DMS153 treated with DMSO at 0.1 percent for 48 hours (cell line): ENCODE results near the gene MAMDC2.

Source experiments
- DNase-seq: peaks from one replicate; lab custom pipeline; 2025; ENCODE audit not compliant: unreplicated experiment; lab: John Stamatoyannopoulos, UW

The MAMDC2 gene

DNA sequence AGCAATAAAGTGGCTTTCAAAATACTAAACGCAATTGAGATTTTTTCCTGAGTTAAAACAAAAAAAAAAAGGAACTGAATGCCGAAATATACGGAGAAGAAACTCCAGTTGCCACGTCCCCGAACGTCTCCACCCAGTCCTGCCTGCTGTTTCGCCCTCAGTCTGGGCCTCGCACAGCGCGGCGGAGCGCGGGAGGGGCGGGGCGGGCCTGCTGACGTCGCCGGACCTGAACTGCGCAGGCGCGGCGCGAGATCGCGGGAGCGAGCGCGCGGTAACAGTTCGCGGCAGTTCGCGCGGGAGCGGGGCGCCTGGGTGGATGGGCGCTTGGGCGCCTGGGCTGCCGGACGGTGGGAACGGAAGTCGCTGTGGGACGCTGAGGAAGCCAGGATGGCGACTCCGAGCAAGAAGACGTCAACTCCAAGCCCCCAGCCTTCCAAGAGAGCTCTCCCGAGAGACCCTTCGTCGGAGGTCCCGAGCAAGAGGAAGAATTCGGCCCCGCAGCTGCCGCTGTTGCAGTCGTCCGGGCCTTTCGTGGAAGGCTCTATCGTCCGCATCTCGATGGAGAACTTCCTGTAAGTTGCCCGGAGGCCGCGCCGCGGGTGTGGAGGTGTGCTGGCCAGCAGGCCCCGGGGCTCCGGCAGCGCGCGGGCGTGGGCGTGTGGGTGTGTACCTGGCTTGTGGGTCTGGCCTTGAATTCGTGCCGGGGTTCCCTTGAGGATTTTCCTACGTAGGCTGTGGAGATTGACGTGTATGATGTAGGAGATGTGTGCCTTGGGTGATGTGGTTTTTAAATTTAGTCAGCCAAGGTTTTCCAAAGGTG, 215.3 kb downstream of the MAMDC2 start, which contains the start of gene SMC5:
SMC5 (plus strand) TSS at position 287 of the 820 bp plus-strand sequence; CDS start at position 388, 101 bp downstream.
- DNase-seq, result peak; percentile 83

DNA sequence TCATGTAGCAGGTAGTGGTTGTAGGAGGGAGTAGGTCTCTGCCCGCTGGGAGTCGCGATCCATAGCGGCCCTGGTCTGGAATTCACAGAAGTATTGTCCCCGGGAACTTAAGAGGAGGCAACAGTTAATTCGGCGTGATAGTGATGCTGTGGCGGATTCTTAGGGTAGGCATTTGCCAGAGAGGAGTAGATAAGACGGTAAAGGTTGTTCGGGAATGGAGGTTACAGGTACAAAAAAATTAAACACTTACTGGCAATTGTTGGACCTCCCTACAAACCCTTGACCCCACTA, 215.8 kb downstream of the MAMDC2 start:
- DNase-seq, result no peak

DNA sequence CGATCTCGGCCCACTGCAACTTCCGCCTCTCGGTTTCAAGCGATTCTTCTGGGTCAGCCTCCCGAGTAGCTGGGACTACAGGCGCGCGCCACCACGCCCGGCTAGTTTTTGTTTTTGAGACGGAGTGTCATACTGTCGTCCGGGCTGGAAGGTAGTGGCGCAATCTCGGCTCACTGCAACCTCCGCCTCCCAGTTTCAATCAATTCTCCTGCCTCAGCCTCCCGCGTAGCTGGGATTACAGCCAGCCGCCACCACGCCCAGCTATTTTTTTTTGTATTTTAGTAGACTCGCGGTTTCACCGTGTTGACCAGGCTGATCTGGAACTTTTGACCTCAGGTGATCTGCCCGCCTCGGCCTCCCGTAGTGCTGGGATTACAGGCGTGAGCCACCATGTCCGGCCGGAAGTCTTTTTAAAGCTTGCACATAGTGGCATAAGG, 216.4 kb downstream of the MAMDC2 start:
- no peak for DNase-seq

DNA sequence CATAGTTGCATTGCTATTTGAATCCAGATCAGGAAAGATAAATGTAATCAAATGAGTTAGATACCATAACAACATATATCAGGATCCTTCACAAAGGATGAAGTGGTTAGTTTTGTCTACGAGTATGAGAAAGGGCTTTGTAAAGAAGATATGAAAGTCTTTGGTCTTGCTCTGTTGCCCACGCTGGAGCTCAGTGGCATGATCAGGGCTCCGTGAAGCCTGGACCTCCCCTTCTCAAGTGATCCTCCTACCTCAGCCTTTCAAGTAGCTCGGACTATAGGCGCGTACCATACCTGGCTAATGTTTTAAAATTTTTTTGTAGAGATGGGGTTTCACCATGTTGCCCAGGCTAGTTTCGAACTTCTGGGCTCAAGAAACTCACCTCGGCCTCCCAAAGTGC, 217.0 kb downstream of the MAMDC2 start:
- no peak for DNase-seq

DNA sequence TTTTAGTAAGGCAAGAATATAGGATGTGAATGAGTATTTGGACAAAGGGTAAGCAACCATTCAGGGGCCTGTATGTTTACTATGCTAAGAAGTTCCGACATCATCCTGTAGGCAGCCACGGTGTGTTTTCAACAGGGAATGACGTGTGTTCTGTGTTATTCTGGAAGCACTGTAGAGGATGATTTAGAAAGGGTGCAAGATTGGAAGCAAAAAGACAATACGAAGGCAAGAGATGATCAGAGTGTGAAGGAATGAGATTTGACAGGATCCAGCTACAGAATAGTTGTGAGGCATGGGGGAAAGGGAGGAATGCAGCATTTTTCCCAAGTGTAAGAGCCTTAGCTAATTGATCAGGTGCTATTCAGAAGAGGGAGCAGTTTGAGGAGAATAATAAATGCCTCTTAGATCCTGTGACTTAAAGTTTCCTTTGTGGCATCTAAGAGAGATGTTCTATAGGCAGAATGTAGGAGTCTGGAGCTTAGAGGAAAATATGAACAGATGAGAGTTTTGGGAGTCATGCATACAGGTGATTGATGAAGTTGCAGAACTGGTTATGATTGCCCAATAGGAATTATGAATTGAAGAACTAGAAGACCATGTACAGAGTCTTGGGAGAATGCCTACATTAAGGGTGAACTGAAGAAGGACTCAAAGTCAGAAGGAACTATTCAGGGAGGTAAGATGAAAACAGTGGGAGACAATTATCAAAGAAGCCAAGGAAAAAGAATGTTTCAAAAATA, 217.7 kb downstream of the MAMDC2 start:
- DNase-seq, result no peak

DNA sequence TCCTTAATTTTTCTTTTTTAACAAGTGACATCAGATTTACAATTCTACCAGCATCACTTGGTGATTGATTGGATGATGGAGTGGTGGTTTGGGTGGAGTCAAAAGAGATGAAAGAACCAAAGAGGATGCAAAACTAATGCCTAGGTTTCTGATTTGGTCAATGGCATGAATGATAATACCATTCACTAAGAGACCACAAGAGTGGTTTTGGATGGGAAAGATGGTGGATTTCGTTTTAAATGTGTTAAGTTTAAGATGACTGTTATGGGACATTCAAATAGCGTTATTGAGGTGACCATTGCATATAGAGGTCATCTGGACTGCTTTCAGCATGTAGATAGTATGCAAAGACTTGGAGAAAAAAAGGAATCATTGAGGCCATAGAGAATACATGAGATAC, 218.7 kb downstream of the MAMDC2 start:
- no peak for DNase-seq

DNA sequence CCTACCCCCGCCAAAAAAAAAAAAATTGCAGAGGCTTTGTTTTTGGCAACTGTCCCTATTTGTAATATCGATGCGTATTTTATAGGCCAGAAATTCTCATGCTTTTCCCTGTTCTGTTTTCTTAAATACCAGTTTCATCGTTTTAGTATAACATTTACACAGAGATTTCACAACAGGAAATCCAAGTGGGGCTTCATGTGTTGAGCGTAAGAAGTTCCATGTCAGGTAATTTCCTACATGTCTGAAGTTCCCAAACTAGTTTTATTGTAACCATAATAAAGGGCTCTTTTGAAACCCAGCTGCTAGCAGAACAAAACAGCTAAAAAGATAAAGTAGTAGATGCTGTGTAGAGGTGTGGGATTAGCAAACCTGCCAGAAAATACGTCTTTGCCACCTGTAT, 219.3 kb downstream of the MAMDC2 start:
- no peak for DNase-seq

DNA sequence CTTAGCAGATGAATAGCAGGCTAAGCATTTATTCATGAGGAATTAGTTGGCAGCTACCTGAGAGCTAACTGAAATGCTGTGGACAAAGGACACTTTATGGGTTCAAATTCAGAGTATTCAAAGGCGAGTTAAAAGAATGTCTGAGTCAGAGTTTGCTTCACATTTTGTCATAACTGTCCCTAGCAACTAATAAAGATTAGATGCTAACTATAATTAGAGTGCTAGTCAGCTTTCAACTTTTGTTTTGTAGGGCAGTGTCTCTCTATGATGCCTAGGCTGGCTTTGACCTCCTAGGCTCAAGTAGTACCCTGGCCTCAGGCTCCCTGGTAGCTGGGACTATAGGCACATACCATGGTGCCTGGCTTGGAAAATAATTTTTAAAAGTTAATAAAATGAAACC, 219.8 kb downstream of the MAMDC2 start:
- DNase-seq, result no peak
